DMS 273 (cell line): Measurements from ENCODE around the gene APCDD1L.
"Not testable (repeated sequence)": the region's sequence is repeated elsewhere in the genome, so short reads cannot be mapped to it uniquely, and the experiment has no call there.

Experiments
- DNase-seq: peaks from one replicate; lab custom pipeline; 2025; ENCODE audit not compliant: unreplicated experiment; lab: John Stamatoyannopoulos, UW

APCDD1L gene

DNA sequence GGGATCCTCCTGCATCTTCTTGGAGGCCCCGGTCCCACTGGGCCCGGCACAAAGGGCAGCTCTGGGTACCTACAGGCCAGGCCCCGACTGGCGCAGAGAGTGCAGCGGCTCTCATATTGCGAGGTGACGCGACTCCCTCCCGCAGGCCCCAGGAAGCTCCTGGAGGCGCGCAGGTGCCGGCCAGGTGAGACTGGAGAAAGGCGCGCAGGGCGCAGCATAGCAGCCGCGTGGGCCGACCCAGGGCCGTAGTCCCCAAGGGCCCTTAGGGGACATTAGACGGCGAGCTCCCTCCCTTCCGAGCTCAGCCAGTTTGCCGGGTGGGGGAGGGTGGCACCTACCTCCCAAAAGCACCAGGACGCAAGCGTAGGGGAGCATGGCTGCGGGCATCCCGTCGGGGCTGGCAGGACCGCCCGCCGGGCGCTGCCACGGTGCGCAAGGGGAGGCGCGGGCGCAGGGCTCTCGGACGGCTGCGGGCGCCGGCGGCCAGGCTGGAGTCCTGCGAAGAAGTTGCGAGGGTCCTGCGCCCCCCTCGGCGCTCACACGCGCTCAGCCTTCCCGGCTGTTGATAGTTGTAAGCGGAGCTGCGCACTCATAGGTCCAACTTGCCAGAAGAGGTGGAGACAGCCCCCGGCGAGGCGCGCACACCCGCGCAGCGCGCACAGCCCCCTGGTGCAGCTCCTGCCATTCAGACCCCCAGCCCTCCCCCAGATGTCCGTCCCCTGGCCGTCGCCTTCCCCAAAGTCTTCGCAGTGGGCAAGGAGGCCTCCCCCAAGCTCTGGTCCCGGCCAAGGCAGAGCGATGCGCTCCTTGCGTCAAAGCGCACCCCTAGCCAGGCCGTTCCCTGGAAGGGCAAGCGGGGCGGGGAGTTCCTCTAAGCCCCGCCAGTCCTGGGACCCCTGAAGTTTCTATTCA, 622 bp downstream of the APCDD1L start:
- peak; percentile 21 for DNase-seq

DNA sequence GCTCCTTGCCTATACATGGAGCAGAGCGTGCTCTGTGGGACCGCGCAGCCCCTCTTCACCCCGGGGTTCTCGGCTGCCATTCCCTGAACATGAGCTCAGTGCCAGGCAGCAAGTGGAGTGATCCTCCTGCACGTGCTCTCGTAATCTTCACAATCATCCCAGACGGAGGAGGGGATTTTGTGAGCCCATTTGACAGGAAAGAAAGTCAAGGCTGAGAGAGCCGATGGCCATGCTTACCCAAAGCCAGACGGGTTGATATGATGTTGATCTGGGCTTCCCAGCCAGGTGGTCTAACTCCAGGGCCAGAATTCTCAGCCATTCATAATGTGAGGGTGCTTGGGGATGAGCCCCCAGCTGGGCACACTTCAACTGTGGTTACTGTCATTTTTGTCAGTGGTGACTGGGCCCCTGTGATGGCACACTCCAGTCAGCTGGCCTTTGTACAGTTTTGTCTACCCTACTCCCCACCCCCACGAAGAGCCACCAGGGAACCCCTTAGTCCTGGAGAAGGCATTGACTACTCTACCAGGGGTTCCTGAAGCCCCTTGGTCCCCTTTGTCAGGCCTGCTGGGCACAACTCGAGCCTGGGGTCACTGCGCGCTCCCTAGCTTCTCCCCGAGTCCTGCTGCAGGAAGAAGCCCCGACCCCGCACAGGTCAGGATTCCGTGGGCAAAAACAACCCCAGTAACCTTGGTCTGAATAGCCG, 1.5 kb downstream of the APCDD1L start:
- no peak for DNase-seq

DNA sequence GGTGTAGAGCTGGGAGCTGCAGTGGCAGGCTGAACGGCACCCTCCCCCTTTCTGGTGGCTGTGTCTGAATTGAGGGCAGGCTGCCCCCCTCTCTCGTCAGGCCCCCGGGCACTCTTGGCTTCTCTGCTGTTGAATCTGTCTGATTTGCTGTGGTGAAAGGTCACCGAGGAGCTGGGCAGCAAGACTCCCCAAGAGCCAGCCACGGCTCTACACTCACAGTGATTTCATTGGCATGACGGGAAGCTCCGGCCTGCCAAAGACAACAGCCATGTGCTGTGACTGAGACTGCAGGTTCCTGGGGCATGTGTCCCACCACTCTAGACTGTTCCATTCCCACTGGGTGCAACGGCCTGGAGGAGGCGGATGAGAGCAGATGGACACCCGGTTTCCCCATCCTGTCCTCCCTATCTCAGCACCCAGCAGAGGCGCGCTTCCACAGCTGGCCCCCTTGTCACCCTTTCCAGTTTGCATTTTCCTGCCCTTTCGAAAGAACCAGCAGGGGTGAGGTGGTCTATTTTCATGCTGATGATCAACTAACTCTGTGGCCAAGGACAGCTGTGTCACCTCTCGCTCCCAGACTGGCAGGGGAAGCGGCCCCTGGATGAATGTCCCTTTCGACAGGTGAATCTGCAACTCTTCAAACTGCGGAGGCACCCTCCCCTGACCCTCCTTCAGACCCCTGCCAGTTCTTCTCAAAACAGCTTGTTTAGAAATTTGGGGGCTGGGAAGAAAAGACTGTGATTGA, 2.2 kb downstream of the APCDD1L start:
- no peak for DNase-seq

DNA sequence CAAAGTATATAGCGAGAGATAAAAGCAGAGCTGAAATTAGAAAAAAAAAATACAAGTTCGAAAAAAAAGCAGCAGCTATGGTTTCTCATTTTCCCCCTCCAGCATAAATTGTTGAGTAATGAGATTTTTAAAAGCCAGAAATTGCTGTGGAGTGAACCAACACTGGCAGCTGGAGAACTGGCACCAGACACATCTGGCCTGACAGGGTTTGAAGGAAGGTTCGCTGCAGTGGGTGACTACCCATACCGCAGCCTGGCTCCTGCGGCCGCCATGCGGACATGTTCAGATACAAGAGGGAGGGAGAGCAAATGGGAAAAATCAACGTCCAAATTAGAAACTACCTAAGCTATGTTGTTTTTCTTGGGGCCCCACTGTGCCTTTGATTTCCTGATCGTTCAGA, 3.3 kb downstream of the APCDD1L start:
- DNase-seq, result no peak

DNA sequence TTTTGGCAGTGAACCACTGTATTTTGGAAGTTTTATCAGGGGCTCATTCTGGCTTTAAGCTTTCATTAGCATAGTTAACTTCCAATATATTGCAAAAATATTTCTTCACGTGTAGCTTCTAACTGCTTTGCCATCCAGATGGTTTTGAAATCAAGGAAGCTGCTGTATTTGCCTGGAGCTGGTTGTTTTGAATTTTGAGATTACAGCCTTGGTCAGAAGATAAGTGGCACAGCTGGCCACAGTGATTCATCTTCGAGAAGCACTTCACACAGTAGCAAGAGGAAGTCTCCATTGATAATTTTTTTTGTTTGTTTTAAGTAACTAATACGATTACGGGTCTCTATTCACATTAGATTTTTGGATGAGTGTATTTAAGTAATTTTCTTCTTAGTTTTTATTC, 3.8 kb downstream of the APCDD1L start:
- DNase-seq, result peak; percentile 44

DNA sequence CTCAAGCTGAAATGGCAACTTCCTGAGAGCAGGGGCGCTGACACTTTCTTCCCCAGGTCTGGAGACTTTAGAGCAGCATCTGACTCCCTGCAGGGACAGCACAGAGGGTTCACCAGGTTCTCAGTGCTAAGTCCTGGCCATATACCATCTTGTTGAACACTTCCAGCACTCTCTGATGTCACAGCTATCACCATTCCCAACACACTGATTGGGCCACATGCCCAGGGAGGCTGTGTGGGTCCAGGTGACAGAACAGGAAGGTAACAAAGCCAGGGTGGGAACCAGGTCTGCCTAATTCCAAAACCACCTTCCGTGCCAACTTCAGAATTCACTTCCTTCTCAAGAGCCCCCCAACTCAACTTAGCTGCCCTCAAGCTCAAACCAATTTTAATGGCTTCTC, 4.3 kb downstream of the APCDD1L start:
- DNase-seq, result peak; percentile 14

DNA sequence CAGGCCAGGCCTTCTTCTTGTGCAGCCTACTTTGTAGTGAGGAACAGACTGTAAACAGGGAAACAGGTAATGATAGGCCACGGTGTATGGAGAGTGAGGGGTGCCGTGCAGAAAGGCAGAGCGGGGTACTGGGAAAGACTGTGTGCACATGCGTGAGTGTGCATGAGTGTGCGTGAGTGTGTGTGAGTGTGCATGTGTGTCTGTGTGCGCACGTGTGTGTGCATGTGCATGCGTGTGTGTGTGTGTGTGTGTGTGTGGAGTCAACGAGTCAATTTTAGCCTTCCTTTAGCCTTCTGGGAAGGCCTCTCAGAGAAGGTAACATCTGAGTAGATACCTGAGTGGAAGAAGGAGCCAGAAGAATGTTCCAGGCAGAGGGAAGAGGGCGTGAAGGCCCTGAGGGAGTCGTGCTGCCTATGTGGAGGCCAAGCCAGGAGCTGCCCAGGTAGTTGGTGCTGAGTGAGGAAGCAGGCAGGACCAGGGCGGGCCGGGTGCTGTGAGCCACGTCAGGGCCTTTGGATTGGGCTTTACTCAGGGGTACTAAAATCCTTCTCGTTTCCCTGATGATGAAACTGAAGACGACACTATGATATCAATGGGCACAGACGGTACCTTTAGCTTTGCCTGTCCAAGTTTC, 6.3 kb downstream of the APCDD1L start:
- DNase-seq, result no peak

DNA sequence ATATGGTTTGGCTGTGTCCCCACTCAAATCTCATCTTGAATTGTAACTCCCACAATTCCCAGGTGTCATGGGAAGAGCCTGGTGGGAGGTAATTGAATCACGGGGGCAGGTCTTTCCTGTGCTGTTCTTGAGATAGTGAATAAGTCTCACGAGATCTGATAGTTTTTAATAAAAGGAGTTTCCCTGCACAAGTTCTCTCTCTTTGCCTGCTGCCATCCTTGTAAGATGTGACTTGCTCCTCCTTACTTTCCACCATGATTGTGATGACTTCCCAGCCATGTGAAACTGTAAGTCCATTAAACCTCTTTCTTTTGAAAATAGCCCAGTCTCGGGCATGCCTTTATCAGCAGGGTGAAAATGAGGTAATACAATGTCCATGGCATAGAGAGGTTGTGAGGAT, 8.2 kb downstream of the APCDD1L start:
- DNase-seq, result not testable (repeated sequence)

DNA sequence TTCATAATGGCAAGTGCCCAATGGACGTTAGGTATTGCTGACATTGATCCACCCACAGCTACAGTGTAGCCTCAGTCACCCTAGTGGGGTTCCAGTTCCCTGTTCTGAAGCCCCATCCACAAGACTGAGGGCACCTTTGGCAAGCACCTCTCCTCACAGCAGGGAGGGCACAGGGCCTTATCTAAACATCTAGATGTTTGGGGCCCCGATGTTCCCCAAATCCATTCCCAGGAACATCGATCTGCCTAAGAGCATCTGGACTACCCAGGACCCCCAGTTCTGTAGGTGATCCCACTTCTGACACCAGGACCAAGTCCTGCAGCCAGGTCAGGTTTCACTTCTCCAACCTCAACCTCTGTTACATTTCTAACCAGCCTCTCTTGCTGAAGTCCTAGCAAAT, 10.6 kb downstream of the APCDD1L start:
- no peak for DNase-seq

DNA sequence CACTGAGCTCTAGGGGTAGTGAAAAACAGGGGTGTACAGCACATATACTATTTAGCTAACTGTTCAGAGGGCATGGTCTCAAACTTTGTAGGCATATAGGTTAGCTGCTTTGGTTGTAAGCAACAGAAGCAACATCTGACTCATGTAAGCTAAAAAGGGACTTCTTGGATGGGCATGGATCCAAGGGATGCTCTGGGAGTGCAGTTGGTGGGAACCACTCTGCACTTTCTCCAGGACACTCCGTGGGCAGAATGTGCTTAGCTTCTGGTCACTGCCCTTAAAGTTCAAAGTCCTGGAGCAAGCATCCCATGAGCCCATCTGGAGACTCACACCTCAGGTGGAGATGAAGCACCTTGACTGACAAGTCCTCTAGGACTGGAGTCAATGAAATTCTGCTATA, 11.5 kb downstream of the APCDD1L start:
- no peak for DNase-seq

DNA sequence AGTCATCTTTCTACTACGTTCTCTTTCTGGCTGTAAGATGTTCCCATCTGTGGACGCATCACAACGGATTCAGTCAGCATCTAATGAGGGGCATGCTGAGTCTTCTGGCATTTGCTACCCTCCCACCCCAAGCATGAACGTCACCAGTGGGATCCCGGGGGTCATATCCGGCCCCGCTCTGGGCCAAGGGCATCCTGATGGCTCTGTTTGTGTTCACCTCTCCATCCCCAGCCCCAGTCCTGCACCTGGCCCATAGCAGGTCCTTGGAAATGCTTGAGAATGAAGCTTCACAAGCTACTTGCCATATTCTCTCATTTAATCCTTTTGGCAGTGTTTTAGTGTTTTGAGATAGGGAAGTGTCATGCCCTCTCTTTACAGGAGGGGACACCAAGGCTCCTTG, 14.9 kb downstream of the APCDD1L start:
- DNase-seq, result no peak

DNA sequence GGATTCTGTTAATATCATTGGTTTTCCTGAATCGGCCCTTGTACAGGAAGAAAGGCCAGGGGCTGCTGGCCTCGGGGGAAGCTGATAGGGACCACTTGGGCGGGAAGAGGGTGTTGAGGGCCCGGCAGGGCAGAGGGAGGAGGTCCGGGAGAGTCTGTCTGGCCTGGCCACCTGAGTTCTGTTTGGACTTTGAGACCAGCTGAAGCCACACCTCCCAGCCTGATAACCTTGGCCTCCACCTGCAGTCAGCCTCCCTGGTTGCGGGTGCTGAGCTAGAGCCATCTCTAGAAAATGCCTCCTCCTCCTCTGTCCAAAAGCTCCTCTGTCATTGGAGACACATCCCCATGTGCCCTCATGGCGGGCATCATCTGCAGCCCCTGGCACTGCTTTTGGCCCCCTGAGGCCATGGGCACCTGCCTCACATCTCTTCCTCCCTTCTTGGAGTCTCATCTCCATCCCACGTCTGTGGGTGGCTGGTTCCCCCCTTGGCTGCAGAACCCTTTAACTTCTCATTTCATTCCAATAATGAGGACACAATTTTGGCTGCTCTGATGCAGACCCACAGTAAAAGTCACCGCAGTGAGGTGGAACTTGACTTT, 16.6 kb downstream of the APCDD1L start:
- no peak for DNase-seq

DNA sequence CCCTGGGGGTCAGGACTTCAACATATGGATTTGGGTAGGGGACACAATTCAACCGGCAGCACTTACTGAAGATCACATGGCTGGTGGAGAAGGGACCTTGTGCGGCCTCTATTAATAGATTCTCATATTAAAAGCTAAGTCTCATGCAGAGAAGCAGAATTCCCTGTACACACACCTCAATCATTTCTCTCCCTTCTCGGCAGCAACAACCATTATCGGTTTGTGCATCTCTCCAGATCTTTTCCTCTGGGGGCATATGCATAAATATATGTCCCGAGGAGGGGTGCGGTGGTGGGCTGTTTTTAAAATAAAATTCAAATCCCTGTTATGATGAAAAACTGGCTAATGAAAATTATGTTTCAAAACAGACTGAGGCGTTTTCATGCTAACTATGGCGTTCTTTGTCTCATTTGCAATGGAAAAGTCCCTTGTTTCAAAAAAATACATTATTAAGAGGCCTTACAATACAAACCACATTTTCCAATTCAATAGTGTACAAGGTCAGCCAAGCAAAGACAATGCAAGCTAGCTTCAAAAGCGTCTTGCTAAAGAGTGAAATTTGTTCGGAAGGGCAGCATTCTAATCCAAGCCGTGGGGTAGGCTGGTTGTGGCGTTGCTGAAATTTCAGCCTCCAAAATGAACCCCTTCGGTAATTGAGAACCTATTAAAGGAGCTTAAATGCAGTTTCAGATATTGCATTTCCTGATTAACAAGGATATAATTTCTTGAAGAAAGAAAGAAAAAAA, 17.3 kb downstream of the APCDD1L start:
- no peak for DNase-seq

DNA sequence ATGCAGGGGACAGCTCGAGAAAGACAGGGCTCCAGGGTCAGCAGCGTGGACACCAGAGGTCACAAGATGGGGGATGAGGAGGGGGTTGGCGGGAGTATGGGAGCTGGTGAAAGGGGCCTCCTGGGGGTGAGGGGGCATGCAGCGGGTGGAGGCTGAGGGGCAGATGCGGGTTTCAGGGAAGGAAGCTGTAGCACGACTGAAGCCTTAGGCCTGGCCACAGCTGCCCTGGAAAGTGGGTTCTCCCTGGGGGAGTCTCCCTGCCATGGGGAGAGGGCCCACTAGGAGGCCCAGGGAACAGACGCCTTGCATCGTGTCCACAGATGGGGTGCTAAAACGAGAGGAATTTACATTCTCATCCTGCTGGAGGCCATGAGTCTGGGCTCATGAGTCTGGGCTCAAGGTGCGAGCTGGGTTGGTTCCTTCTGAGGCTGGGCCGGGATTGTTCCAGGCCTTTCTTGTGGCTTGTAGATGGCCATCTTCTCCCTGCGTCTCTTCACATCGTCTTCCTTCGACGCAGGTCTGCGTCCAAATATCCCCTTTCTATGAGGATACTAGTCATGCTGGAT, 18.0 kb downstream of the APCDD1L start:
- no peak for DNase-seq

DNA sequence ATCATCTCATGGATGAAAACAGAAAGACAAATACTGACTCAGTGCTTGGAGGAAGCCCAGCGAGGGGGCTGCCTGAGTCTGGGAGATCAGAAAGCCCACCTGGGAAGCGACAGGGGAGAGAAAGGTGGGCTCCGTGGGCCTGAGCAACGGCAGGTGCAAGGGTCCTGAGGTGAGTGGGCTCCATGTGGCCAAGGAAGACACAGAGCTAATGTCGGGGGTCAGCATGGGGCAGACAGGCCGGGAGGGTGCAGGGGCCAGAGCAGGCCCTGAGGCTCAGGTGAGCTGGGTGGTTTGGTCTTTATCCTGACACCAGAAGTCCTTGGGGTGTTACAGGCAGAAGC, 18.8 kb downstream of the APCDD1L start:
- DNase-seq, result no peak

DNA sequence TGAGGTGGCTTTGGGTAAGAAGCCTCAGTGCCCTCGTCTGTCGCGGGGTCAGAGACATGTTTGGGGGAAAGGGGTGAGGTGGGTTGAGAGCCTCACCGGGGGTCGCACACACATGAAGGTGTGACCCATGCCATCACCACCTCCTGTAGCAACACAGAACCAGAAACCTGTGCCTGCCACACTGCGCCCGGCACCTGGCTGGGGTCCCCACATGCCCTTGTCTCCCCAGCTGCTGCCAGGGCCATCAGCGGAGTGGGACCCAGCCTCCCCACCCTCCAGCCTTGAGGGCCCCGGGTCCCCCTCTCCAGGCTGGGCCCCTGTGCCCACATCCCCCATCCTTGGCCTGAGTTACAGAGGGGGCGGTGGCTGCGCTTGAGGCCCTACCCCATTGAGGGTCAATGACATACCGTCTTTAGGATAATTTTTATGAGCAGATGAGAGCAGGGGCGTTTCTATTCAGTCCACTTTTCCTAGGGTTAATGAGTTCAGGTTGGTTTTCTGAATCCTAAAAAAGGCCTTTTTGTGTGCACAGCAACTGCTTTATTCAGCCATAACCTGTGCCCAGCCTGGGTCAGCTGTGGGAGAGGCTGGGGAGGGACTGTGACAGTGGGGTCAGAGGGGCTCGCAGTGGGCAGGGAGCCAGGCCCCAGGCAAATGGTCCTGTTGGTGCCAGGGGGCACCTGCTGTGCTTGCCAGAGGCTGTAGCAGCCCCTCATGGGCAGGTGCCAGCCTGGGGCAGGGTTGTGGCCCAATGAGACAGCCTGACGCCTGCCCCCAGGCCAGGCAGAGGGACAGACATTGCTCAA, 19.4 kb downstream of the APCDD1L start:
- DNase-seq, result no peak

DNA sequence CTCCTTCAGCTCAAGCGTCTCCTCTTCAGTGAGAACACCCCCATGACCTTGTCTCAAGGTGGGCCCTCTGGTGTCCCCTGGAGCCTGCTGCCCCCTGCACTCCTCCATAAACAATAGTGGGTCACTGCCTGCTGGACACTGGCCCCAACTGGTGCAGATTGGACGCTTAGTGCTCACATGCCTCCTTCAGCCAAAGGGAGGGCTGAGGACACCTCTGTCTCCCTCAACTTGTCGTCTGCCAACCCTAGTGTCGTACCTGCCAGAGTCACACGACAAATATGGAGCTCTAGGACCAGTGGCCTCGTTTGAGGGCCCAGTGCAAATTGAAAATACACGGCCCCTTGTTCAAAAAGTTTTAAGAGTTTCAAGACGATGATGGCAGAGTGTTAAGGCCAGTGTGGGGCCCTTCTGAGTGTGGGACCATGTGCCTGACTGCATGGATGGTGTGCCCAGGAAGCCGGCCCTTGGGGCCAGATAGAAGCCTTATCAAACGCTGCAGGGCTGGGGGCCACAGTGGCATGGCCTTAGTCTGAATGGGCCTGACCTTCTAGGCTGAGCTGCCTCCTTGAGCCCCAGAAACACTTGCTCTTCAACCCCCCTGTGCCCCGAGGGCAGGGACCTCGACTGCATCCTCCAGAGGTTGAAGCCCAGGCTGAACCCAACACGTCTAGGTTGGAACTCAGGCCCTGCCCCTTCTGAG, 20.1 kb downstream of the APCDD1L start:
- no peak for DNase-seq

DNA sequence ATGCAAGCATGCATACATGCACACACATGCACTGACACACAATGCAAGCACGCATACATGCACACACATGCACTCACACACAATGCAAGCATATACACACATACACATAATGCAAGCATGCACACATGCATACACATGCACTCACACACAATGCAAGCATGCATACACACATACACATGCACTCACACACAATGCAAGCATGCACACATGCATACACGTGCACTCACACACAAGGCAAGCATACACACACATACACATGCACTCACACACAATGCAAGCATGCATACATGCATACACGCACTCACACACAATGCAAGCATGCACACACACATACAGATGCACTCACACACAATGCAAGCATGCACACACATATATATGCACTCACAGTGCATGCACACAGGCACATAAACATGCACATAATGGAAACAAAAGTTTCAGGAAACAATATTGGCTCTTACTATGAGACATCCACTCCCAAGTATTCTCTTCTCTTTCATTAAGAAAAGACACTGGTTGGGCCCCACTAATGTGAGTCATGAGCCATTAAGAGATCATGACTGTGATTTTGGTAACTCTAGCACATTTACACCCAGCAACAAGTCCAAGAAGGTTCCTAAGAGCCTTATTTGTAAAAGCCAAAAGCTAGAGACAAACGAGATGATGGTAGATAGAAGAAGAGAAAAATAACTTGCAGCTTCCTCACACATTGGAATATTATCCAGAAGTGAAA, 22.2 kb downstream of the APCDD1L start:
- DNase-seq, result no peak
